Measurements from ENCODE around the gene ACTRT2. TPM values are rescaled to one million over a fixed set of nuclear protein-coding genes. Genes with fewer than 3 reads are reported as not detected.

Gene ACTRT2
- total RNA-seq, 1 donor from 2014 or later = not detected

- Mint-ChIP-seq H3K27ac (ENCODE audit: unreplicated experiment) (no peak overlapping the region), H3K27me3 (ENCODE audit: unreplicated experiment) (no peaks in the 10 kb centered on the region), H3K9me3 (ENCODE audit: unreplicated experiment) (peaks cover 5% of the 10 kb centered on the region), H3K4me3 (ENCODE audit: unreplicated experiment) (no peak overlapping the region), H3K36me3 (ENCODE audit: unreplicated experiment) (no peaks in the 10 kb centered on the region), H3K4me1 (ENCODE audit: unreplicated experiment) (no peaks in the 10 kb centered on the region)
- peak; percentile 59 for TF ChIP-seq CTCF (IDR thresholded peaks at IDR 0.05)
- DNase-seq (ENCODE audit: extremely low spot score, unreplicated experiment) = no peak
These were observed 8.6 kb upstream of the ACTRT2 start for GRCh38 chr1:3012456-3013291.

GRCh38 chr1:3013371-3014049 lies 7.8 kb upstream of the ACTRT2 start:
- Mint-ChIP-seq H3K36me3 (ENCODE audit: unreplicated experiment) (no peaks in the 10 kb centered on the region), H3K27ac (ENCODE audit: unreplicated experiment) (no peak overlapping the region), H3K9me3 (ENCODE audit: unreplicated experiment) (no peaks in the 10 kb centered on the region), H3K4me1 (ENCODE audit: unreplicated experiment) (no peaks in the 10 kb centered on the region), H3K4me3 (ENCODE audit: unreplicated experiment) (no peak overlapping the region), H3K27me3 (ENCODE audit: unreplicated experiment) (no peaks in the 10 kb centered on the region)
- no peak for DNase-seq (ENCODE audit: extremely low spot score, unreplicated experiment)
- TF ChIP-seq CTCF (IDR thresholded peaks at IDR 0.05) = no peak

- H3K27ac Mint-ChIP-seq (ENCODE audit: unreplicated experiment) = no peak overlapping the region
- no peaks in the 10 kb centered on the region for H3K4me1 Mint-ChIP-seq (ENCODE audit: unreplicated experiment)
- no peak for TF ChIP-seq CTCF (IDR thresholded peaks at IDR 0.05)
- no peaks in the 10 kb centered on the region for H3K9me3 Mint-ChIP-seq (ENCODE audit: unreplicated experiment)
- no peaks in the 10 kb centered on the region for H3K36me3 Mint-ChIP-seq (ENCODE audit: unreplicated experiment)
- no peaks in the 10 kb centered on the region for H3K27me3 Mint-ChIP-seq (ENCODE audit: unreplicated experiment)
- H3K4me3 Mint-ChIP-seq (ENCODE audit: unreplicated experiment) = no peak overlapping the region
- no peak for DNase-seq (ENCODE audit: extremely low spot score, unreplicated experiment)
These were observed 7.2 kb upstream of the ACTRT2 start for GRCh38 chr1:3014050-3014440.

DNA sequence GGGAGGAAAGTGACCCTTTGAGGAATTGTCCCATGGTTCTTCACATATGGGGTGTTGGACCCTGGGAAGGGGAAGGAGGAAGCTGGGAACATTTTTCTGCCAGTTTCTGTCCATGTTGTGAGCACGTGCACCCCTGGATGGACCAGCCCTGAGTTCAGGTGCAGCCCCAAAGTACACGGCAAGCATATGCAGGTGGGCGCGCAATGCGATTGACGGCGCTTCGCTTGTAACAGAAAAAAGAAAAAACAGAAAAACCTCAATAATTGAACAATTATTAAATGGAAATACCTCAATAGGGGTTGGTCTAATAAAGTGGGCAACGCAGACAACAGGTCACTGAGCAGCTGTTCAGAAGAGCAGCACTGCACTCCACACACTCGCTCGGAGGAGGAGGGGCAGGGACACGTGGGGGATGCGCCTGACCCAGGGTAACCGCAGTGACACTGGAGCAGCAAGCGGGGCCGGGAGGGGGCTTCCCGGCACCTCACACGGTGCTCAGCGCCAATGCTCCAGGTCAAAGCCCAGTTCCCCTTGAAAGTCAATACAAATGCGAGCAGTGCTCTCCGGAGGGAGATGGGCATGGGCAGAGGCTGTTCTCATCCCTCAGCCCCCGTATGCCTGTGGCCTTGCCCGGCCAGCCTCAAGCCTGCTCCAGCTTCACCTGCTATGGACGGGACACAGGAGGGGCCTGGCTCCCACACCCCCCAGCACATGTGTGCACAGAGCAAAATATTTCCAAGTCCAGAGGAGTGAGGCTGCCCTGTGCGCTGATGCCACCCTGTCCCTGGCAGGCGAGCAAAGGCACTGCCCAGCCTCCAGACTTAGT lies 6.6 kb upstream of the ACTRT2 start:
- Mint-ChIP-seq H3K36me3 (ENCODE audit: unreplicated experiment) (no peaks in the 10 kb centered on the region), H3K27ac (ENCODE audit: unreplicated experiment) (no peak overlapping the region), H3K27me3 (ENCODE audit: unreplicated experiment) (no peaks in the 10 kb centered on the region), H3K9me3 (ENCODE audit: unreplicated experiment) (no peaks in the 10 kb centered on the region), H3K4me1 (ENCODE audit: unreplicated experiment) (no peaks in the 10 kb centered on the region), H3K4me3 (ENCODE audit: unreplicated experiment) (no peak overlapping the region)
- TF ChIP-seq CTCF (IDR thresholded peaks at IDR 0.05) = no peak
- no peak for DNase-seq (ENCODE audit: extremely low spot score, unreplicated experiment)

DNA sequence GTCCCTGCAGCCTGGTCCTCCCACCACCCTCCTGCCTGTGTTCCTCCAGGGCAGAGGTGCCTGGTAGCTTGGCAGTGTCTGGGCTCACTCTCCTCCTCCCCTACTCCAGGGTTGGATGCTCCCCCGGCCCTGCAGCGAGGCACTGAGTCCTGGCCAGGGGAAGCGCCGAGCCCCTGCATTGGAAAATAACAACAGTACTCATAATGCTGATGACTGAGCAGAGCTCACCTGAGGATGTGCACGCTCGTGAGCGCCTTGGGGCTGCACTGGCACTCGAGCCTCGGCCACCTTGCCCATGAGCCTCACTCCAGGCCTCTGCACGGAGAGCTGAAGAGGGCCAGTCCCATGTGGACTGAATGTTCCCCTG lies 6.0 kb upstream of the ACTRT2 start:
- Mint-ChIP-seq H3K4me3 (ENCODE audit: unreplicated experiment) (no peak overlapping the region), H3K27ac (ENCODE audit: unreplicated experiment) (no peak overlapping the region), H3K9me3 (ENCODE audit: unreplicated experiment) (no peaks in the 10 kb centered on the region), H3K27me3 (ENCODE audit: unreplicated experiment) (no peaks in the 10 kb centered on the region), H3K4me1 (ENCODE audit: unreplicated experiment) (no peaks in the 10 kb centered on the region), H3K36me3 (ENCODE audit: unreplicated experiment) (no peaks in the 10 kb centered on the region)
- TF ChIP-seq CTCF (IDR thresholded peaks at IDR 0.05) = no peak
- no peak for DNase-seq (ENCODE audit: extremely low spot score, unreplicated experiment)
